Measurements from ENCODE around the gene GRM8.

Gene GRM8

DNA sequence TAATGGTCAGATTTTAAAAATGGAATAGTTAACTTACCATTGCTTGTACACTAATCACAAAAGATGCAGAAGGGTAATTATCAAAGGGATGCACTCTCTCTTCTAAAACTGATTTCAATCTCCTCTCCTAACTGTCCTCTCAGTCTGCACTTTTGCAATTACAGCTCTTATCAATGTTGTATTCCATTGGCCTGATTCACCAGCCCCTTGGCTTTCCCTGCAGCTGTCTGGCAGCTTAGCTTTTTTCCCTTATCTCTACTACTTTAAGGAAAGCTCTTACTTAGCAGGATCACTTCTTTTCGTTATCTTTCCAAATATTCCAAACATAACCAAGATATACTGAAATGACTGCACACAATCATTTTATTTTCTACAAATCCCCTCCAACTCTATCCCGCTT is 448.8 kb downstream of the GRM8 start:
- DNase-seq: no peak

DNA sequence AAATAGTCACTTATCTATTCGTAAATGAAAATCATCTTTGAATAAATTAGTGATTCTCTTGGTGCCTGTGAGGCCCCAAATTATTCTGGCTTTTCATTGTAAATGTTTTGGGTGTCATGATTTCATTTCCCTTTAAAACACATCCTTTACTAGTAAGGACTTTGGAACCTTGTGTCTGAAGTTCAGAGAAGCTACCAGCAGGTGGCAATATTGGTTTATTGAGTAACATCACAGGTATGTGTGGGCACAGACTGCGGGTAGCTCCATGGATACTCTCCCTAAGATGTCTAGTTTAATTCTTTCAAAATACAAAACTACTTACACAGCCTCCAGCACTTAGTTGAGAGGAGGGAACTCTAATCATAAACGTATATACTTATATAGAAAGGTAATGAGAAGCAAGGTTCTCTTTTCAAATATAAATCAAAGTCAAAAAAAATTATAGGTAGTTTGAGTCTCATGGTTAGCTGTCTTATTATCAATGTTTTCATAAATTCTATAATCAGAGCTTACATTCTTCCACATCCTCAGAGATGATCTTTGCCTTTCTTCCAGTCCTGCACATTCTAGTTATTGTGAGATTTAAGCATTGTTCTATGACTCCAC is 449.6 kb downstream of the GRM8 start:
- DNase-seq: peak; percentile 64

DNA sequence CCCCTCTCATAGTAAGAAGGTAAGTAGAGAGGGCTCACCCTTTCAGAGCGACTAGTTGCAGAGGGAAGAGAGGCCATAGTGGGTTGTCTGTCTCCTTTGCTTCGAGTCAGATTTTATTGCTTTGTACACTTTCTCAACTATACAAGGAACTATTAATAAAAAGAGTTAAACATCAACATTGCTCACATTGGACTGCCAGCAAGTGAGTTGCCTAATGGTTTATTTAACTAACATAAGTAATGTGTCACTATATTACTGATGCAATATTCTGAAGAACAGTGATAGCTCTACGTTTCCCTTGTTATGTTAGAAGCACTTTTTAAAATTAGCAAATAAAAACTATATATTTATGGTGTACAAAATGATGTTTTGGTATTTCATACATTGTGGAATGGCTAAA is 451.0 kb downstream of the GRM8 start:
- no peak for DNase-seq

- DNase-seq: no peak
Measured at GRCh38 chr7:126799541-126799940, 453.2 kb downstream of the GRM8 start.

DNA sequence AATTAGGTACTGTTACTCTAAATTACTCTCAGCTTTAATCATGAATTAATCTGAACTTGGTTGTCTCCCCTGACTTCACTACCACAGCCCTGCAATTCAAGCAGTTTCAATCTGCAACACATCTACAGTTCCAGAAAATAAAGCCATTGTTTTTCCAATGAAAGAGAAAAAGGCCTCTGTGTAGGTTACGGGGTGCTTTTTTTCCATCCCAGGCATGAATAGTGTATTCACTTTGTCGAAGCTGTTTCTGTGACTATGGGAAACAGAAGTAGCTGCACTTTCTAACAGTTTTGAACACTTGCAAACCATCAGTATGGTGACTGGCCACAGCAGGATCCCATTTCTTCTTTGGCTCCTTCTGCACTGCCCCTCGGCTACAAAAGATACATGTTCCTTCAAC is 460.2 kb downstream of the GRM8 start:
- no peak for DNase-seq

- no peak for DNase-seq
Measured at GRCh38 chr7:126791306-126791705, 461.4 kb downstream of the GRM8 start.

- no peak for DNase-seq
Measured at GRCh38 chr7:126790763-126791162, 462.0 kb downstream of the GRM8 start.

DNA sequence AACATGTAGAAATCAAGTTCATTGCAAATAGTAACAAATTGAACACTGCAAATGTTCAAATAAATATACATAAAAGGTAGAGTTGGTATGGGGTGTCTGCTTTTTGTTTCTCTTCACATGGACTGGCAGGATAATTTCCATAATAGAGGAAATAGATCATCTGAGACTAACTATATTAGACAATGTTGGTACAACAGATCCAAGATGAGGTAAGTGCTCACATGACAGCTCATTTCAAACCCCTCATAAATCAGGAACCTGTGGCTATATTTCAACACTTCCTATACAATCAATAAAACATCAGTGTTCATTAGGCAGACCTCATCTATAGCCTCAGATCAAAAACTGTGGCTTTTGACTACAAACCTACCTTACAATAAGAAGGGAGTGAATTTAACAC is 469.1 kb downstream of the GRM8 start:
- DNase-seq: no peak

- DNase-seq: peak; percentile 16
Measured at GRCh38 chr7:126780993-126781392, 471.7 kb downstream of the GRM8 start.

- peak; percentile 98 for DNase-seq
Measured at GRCh38 chr7:126778101-126778500, 474.6 kb downstream of the GRM8 start.

DNA sequence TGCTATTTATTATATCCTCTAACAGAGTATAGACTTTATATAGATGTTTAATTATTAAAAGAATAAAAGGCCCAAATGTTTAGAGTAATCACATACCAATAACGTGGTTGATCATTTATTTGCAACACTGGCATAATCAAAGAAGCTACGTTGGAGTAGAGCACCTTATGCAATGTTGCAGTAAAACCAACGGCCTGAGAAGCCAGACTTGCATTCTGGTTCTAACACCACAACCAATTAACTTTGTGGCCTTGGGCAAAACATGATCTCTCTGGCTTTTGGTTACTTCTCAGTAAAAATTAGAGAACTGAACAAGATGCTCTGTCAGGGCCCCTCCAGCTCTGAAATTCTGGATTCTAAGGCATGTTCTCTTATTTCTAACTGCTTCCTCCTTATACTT is 476.2 kb downstream of the GRM8 start:
- DNase-seq: no peak

DNA sequence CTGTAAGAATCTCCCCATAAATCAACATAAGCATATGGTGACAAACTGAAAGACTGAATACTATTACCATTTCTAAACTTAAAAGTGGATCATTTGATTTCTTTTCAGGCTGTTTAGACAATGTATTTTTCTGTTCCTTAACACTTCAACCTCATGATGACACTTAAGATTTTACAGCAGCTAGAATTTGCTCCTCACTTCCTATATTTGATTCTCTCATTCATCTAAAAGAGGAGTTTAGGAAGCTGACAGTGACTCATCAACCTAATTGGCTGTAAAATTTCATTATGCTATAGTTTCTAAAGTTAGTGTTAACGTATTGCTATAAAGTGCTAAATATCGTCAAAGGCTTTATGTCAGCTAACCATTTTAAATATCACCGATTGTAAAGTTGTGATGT is 478.7 kb downstream of the GRM8 start:
- no peak for DNase-seq

DNA sequence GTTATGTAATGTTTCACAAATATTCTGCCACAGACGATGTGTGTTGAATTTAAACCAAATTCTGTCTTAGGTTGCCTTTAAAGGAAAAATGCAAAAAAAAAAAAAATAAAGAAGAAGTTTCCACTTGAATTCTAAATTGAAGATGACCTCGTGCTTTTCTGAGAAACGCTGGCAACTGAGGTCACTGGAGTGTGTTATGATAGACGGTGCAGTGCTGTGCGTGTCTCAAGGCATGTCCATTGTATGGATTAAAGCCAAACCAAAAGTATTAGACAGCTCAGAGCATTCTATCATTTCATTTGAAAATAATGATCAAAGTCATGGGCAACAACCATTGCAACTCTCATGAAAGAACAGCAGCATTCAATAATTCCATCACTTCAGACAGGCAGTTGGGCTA is 483.9 kb downstream of the GRM8 start:
- DNase-seq: no peak

- DNase-seq: no peak
Measured at GRCh38 chr7:126760914-126761577, 491.7 kb downstream of the GRM8 start.

- DNase-seq: no peak
Measured at GRCh38 chr7:126755381-126755780, 497.4 kb downstream of the GRM8 start.

DNA sequence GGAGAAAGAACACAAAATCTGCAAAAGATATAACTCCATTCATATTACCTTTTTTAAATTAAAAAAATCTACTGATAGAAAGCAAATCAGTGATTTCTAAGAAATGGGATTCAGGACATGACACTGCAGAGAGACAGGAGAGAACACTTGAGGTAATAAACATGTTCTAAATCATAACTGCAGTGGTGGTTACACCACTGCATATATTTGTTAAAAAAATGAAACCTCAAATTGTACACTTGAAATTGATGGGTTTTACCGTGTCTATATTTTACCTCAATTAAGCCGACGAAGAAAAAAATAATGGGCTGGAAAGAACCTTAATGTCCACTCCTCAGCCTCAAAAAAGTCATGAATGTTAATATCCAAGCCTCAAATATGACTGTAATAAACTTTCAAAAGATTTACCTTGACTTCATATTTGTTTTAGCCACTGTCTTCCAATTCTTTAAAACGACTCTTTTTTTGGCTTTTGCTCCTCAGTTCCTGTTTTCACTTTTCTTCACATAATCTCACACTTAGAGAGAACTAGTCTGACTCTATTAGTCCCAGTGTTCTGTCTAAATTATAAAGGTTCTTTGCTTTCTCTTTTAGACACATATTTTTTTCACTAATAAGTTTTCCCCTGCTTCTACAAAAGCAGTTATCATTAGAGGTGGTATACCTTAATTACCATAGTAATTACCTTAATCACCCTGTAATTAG is 502.4 kb downstream of the GRM8 start:
- DNase-seq: no peak

DNA sequence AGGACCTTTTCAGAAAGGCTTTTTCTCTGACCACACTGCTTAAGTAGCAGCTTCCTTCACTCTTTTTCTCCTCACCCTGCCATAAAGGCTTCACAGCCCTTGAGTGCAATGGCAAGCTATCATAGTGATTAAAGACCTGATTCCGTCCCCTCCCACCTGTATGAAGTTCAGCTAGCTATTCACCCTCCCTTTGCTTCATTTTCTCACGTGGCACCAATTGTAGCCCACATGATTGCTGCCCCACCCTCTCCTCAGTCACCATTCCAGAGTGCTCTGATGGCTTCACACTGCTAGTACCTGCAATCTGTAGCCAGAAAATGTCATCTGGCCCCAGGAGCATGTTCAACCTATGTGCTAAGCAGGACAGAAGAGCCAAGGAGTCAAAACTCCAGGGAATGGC is 523.8 kb downstream of the GRM8 start:
- DNase-seq: no peak

GRCh38 chr7:126727930-126728391 is 524.8 kb downstream of the GRM8 start:
- DNase-seq: no peak

GRCh38 chr7:126723966-126724544 is 528.7 kb downstream of the GRM8 start:
- no peak for DNase-seq

DNA sequence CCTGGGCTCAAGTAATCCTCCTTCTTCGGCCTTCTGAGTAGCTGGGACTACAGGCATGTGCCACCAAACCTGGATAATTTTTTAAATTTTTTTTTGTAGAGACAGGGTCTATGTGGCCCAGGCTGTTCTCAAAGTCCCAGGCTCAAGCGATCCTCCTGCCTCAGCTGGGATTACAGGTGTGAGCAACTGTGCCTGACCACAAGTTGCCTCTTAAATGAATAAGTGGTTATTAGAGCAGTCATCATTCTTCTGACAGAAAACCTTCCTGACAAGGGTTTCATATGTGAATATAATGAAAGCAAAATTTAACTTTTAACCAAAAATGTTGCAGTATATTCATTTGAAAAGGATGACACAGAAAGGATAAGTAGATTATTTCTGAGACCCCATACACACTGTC is 532.5 kb downstream of the GRM8 start:
- DNase-seq: no peak

DNA sequence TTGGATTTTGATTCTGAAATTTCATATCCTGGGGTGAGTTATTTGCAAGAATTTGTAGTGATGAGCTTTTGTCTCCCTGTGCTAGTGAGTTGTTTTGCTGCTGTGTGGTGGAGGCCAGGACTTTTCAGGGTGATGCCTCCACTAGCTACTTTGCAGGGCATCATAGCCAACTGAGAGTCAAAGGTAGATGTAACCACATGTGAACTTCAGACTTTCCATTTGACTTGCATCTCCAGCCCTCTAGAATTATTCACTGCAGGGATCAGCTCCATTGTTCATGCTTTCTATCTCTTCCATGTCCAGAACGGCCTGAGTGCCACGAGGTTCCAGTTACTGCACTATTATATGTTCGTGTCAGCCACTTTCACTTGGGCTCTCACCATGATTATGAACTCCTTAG is 534.3 kb downstream of the GRM8 start:
- DNase-seq: no peak

DNA sequence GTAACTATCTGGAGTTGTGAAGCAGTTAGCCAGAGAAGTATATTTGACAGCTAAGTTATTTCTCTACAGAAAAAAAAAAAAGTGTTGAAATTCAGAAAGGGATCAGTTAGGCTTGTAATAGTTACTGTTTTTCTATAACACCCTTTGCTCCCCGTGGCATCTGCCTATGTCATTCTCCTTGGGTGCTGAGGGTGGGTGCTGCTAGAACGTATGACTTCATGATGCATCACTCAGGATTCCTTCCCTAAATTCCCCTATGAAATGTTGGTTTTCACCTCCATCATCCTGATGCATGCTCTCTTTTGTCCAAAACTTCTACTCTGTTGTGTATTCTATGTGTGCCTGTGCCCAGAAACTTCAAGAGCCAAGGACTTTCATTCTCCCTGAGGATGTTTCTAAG is 536.4 kb downstream of the GRM8 start:
- DNase-seq: no peak

GRCh38 chr7:126715076-126715475 is 537.7 kb downstream of the GRM8 start:
- DNase-seq: peak; percentile 50

Measured in NCI-H2029 (cell line).